ENCODE results near the gene NPHS1. TPM values are rescaled to one million over a fixed set of nuclear protein-coding genes. Genes with fewer than 3 reads are reported as not detected.

The NPHS1 gene
- total and polyA plus RNA-seq, 2 donors from 2014 or later = 0.25 to 39.7 TPM

GRCh38 chr19:35779033-35779432, 73.3 kb downstream of the NPHS1 start:
- DNase-seq = no peak
- TF ChIP-seq CTCF (IDR thresholded peaks at IDR 0.05; ENCODE audit: borderline replicate concordance, extremely low read depth, insufficient read depth) = no peak
- no peaks in the 10 kb centered on the region for H3K9me3 ChIP-seq (ENCODE audit: control insufficient read depth in 2 of 3, insufficient read depth in 1 of 3, low read length in 3 of 3)
- peaks cover 0 to 4% (median 3%) of the 10 kb centered on the region in 3 donors for H3K4me1 ChIP-seq (ENCODE audit: control insufficient read depth in 2 of 3, insufficient read depth in 2 of 3, low read depth in 1 of 3, low read length in 3 of 3)
- no peak overlapping the region for H3K9ac ChIP-seq (ENCODE audit: low read length in 3 of 3)
- no peak for FAIRE-seq
- no peak overlapping the region for H3K27ac ChIP-seq (ENCODE audit: low read depth in 2 of 2, low read length in 2 of 2)
- no peak overlapping the region for H3K4me3 ChIP-seq (ENCODE audit: low read length in 3 of 3)
- intact Hi-C loops (cut with DNase I) = no loop called here
- H3K27me3 ChIP-seq (ENCODE audit: control insufficient read depth, insufficient read depth, low read length) = no peaks in the 10 kb centered on the region
- H3K36me3 ChIP-seq (ENCODE audit: control insufficient read depth in 2 of 3, insufficient read depth in 3 of 3, low read length in 3 of 3) = no peaks in the 10 kb centered on the region

- no peak for FAIRE-seq
- no peak for TF ChIP-seq CTCF (IDR thresholded peaks at IDR 0.05; ENCODE audit: borderline replicate concordance, extremely low read depth, insufficient read depth)
- no peaks in the 10 kb centered on the region for H3K36me3 ChIP-seq (ENCODE audit: control insufficient read depth in 2 of 3, insufficient read depth in 3 of 3, low read length in 3 of 3)
- intact Hi-C loops (cut with DNase I) = no loop called here
- H3K4me3 ChIP-seq (ENCODE audit: low read length in 3 of 3) = no peak overlapping the region
- no peak overlapping the region for H3K27ac ChIP-seq (ENCODE audit: low read depth in 2 of 2, low read length in 2 of 2)
- H3K4me1 ChIP-seq (ENCODE audit: control insufficient read depth in 2 of 3, insufficient read depth in 2 of 3, low read depth in 1 of 3, low read length in 3 of 3) = peaks cover 0 to 4% (median 3%) of the 10 kb centered on the region in 3 donors
- H3K9ac ChIP-seq (ENCODE audit: low read length in 3 of 3) = no peak overlapping the region
- no peaks in the 10 kb centered on the region for H3K27me3 ChIP-seq (ENCODE audit: control insufficient read depth, insufficient read depth, low read length)
- DNase-seq = no peak
- no peaks in the 10 kb centered on the region for H3K9me3 ChIP-seq (ENCODE audit: control insufficient read depth in 2 of 3, insufficient read depth in 1 of 3, low read length in 3 of 3)
Observed at GRCh38 chr19:35777961-35778360, 74.3 kb downstream of the NPHS1 start.

GRCh38 chr19:35777086-35777841, 75.0 kb downstream of the NPHS1 start:
- intact Hi-C loops (cut with DNase I) = no loop called here
- DNase-seq = no peak
- Histone ChIP-seq H3K9me3 (ENCODE audit: control insufficient read depth in 2 of 3, insufficient read depth in 1 of 3, low read length in 3 of 3) (no peaks in the 10 kb centered on the region), H3K9ac (ENCODE audit: low read length in 3 of 3) (no peak overlapping the region), H3K27me3 (ENCODE audit: control insufficient read depth, insufficient read depth, low read length) (no peaks in the 10 kb centered on the region), H3K27ac (ENCODE audit: low read depth in 2 of 2, low read length in 2 of 2) (no peak overlapping the region), H3K36me3 (ENCODE audit: control insufficient read depth in 2 of 3, insufficient read depth in 3 of 3, low read length in 3 of 3) (no peaks in the 10 kb centered on the region), H3K4me1 (ENCODE audit: control insufficient read depth in 2 of 3, insufficient read depth in 2 of 3, low read depth in 1 of 3, low read length in 3 of 3) (peaks cover 0 to 4% (median 3%) of the 10 kb centered on the region in 3 donors), H3K4me3 (ENCODE audit: low read length in 3 of 3) (no peak overlapping the region)
- TF ChIP-seq CTCF (IDR thresholded peaks at IDR 0.05; ENCODE audit: borderline replicate concordance, extremely low read depth, insufficient read depth) = no peak
- FAIRE-seq = no peak

All from kidney (tissue), 14 donors.